ENCODE data around the gene TSHZ2. TPM values are rescaled to one million over a fixed set of nuclear protein-coding genes. Genes with fewer than 3 reads are reported as not detected.

The TSHZ2 gene
- total and polyA plus RNA-seq, 5 donors from 2014 or later, result 1.00 to 41.7 (median 2.1) TPM

- no peaks in the 10 kb centered on the region for H3K36me3 Mint-ChIP-seq
- Histone ChIP-seq H3K9me3 (ENCODE audit: control insufficient read depth in 2 of 2, low read length in 2 of 2) (peaks cover 0 to 4% of the 10 kb centered on the region in 2 experiments), H3K4me1 (ENCODE audit: control insufficient read depth, insufficient read depth, low read length, poor library complexity, severe bottlenecking) (no peaks in the 10 kb centered on the region), H3K27me3 (ENCODE audit: control insufficient read depth, insufficient read depth, low read length) (no peaks in the 10 kb centered on the region), H3K27ac (ENCODE audit: insufficient read depth, low read length, poor library complexity, severe bottlenecking) (no peak overlapping the region), H3K4me3 (ENCODE audit: low read depth, low read length) (no peak overlapping the region), H3K36me3 (ENCODE audit: control insufficient read depth, insufficient read depth, low read length) (no peaks in the 10 kb centered on the region)
- no peak for DNase-seq
- no peak for ATAC-seq (ENCODE audit: low read depth in 2 of 2)
- H3K4me1 Mint-ChIP-seq, result peaks cover 0 to 6% (median 0%) of the 10 kb centered on the region in 4 donors
- peaks cover 0 to 8% (median 2%) of the 10 kb centered on the region in 7 donors for H3K9me3 Mint-ChIP-seq
- no peak overlapping the region for H3K27ac Mint-ChIP-seq
- peaks cover 4% of the 10 kb centered on the region for H3K27me3 Mint-ChIP-seq
- no peak overlapping the region for H3K4me3 Mint-ChIP-seq
These were observed 72.1 kb downstream of the TSHZ2 start for GRCh38 chr20:53044296-53044695.

- Mint-ChIP-seq H3K4me3 (no peak overlapping the region), H3K27ac (no peak overlapping the region), H3K27me3 (peaks cover 5% of the 10 kb centered on the region), H3K9me3 (peaks cover 0 to 8% (median 2%) of the 10 kb centered on the region in 7 donors), H3K4me1 (peaks cover 0 to 6% (median 2%) of the 10 kb centered on the region in 4 donors), H3K36me3 (no peaks in the 10 kb centered on the region)
- no peaks in the 10 kb centered on the region for H3K27me3 ChIP-seq (ENCODE audit: control insufficient read depth, insufficient read depth, low read length)
- no peaks in the 10 kb centered on the region for H3K36me3 ChIP-seq (ENCODE audit: control insufficient read depth, insufficient read depth, low read length)
- H3K4me1 ChIP-seq (ENCODE audit: control insufficient read depth, insufficient read depth, low read length, poor library complexity, severe bottlenecking), result no peaks in the 10 kb centered on the region
- DNase-seq (no peak), ATAC-seq (ENCODE audit: low read depth in 2 of 2) (no peak)
- peaks cover 0 to 4% of the 10 kb centered on the region in 2 experiments for H3K9me3 ChIP-seq (ENCODE audit: control insufficient read depth in 2 of 2, low read length in 2 of 2)
- H3K27ac ChIP-seq (ENCODE audit: insufficient read depth, low read length, poor library complexity, severe bottlenecking), result no peak overlapping the region
- H3K4me3 ChIP-seq (ENCODE audit: low read depth, low read length), result no peak overlapping the region
These were observed 73.8 kb downstream of the TSHZ2 start for GRCh38 chr20:53045941-53046340.

- ATAC-seq (ENCODE audit: low read depth in 2 of 2) (no peak), DNase-seq (no peak)
- H3K4me1 Mint-ChIP-seq, result peaks cover 0 to 3% (median 1%) of the 10 kb centered on the region in 4 donors
- no peaks in the 10 kb centered on the region for H3K27me3 ChIP-seq (ENCODE audit: control insufficient read depth, insufficient read depth, low read length)
- H3K36me3 Mint-ChIP-seq, result no peaks in the 10 kb centered on the region
- peaks cover 0 to 4% of the 10 kb centered on the region in 2 experiments for H3K9me3 ChIP-seq (ENCODE audit: control insufficient read depth in 2 of 2, low read length in 2 of 2)
- H3K27me3 Mint-ChIP-seq, result peaks cover 5% of the 10 kb centered on the region
- H3K4me3 ChIP-seq (ENCODE audit: low read depth, low read length), result no peak overlapping the region
- H3K9me3 Mint-ChIP-seq, result peaks cover 0 to 8% (median 2%) of the 10 kb centered on the region in 7 donors
- H3K4me3 Mint-ChIP-seq, result no peak overlapping the region
- H3K36me3 ChIP-seq (ENCODE audit: control insufficient read depth, insufficient read depth, low read length), result no peaks in the 10 kb centered on the region
- no peaks in the 10 kb centered on the region for H3K4me1 ChIP-seq (ENCODE audit: control insufficient read depth, insufficient read depth, low read length, poor library complexity, severe bottlenecking)
- no peak overlapping the region for H3K27ac Mint-ChIP-seq
- no peak overlapping the region for H3K27ac ChIP-seq (ENCODE audit: insufficient read depth, low read length, poor library complexity, severe bottlenecking)
These were observed 75.0 kb downstream of the TSHZ2 start for GRCh38 chr20:53047203-53047602.

- Mint-ChIP-seq H3K36me3 (no peaks in the 10 kb centered on the region), H3K27ac (no peak overlapping the region), H3K4me3 (no peak overlapping the region), H3K27me3 (peaks cover 5% of the 10 kb centered on the region), H3K4me1 (peaks cover 0 to 3% (median 0%) of the 10 kb centered on the region in 4 donors), H3K9me3 (peaks cover 0 to 8% (median 3%) of the 10 kb centered on the region in 7 donors)
- Histone ChIP-seq H3K27me3 (ENCODE audit: control insufficient read depth, insufficient read depth, low read length) (no peaks in the 10 kb centered on the region), H3K4me1 (ENCODE audit: control insufficient read depth, insufficient read depth, low read length, poor library complexity, severe bottlenecking) (no peaks in the 10 kb centered on the region), H3K4me3 (ENCODE audit: low read depth, low read length) (no peak overlapping the region), H3K36me3 (ENCODE audit: control insufficient read depth, insufficient read depth, low read length) (no peaks in the 10 kb centered on the region), H3K27ac (ENCODE audit: insufficient read depth, low read length, poor library complexity, severe bottlenecking) (no peak overlapping the region), H3K9me3 (ENCODE audit: control insufficient read depth in 2 of 2, low read length in 2 of 2) (peaks cover 0 to 4% of the 10 kb centered on the region in 2 experiments)
- ATAC-seq (ENCODE audit: low read depth in 2 of 2) (no peak), DNase-seq (no peak)
These were observed 76.2 kb downstream of the TSHZ2 start for GRCh38 chr20:53048387-53048786.

GRCh38 chr20:53050338-53050737 lies 78.2 kb downstream of the TSHZ2 start:
- H3K27me3 ChIP-seq (ENCODE audit: control insufficient read depth, insufficient read depth, low read length), result no peaks in the 10 kb centered on the region
- peaks cover 0 to 4% of the 10 kb centered on the region in 2 experiments for H3K9me3 ChIP-seq (ENCODE audit: control insufficient read depth in 2 of 2, low read length in 2 of 2)
- DNase-seq, result no peak
- H3K4me1 ChIP-seq (ENCODE audit: control insufficient read depth, insufficient read depth, low read length, poor library complexity, severe bottlenecking), result no peaks in the 10 kb centered on the region
- H3K27me3 Mint-ChIP-seq, result peaks cover 5% of the 10 kb centered on the region
- no peaks in the 10 kb centered on the region for H3K36me3 Mint-ChIP-seq
- H3K4me3 Mint-ChIP-seq, result no peak overlapping the region
- H3K4me3 ChIP-seq (ENCODE audit: low read depth, low read length), result no peak overlapping the region
- no peak overlapping the region for H3K27ac ChIP-seq (ENCODE audit: insufficient read depth, low read length, poor library complexity, severe bottlenecking)
- no peaks in the 10 kb centered on the region for H3K36me3 ChIP-seq (ENCODE audit: control insufficient read depth, insufficient read depth, low read length)
- ATAC-seq (ENCODE audit: low read depth in 2 of 2), result no peak
- H3K27ac Mint-ChIP-seq, result no peak overlapping the region
- H3K9me3 Mint-ChIP-seq, result peaks cover 0 to 8% (median 3%) of the 10 kb centered on the region in 7 donors
- peaks cover 0 to 3% (median 0%) of the 10 kb centered on the region in 4 donors for H3K4me1 Mint-ChIP-seq

GRCh38 chr20:53052380-53052779 lies 80.2 kb downstream of the TSHZ2 start:
- no peak overlapping the region for H3K27ac Mint-ChIP-seq
- no peak for DNase-seq
- no peaks in the 10 kb centered on the region for H3K4me1 ChIP-seq (ENCODE audit: control insufficient read depth, insufficient read depth, low read length, poor library complexity, severe bottlenecking)
- peaks cover 0 to 3% (median 2%) of the 10 kb centered on the region in 7 donors for H3K9me3 Mint-ChIP-seq
- H3K36me3 Mint-ChIP-seq, result no peaks in the 10 kb centered on the region
- peaks cover 0 to 3% (median 0%) of the 10 kb centered on the region in 4 donors for H3K4me1 Mint-ChIP-seq
- peaks cover 0 to 2% of the 10 kb centered on the region in 2 experiments for H3K9me3 ChIP-seq (ENCODE audit: control insufficient read depth in 2 of 2, low read length in 2 of 2)
- H3K4me3 Mint-ChIP-seq, result no peak overlapping the region
- no peak for ATAC-seq (ENCODE audit: low read depth in 2 of 2)
- no peak overlapping the region for H3K27ac ChIP-seq (ENCODE audit: insufficient read depth, low read length, poor library complexity, severe bottlenecking)
- H3K36me3 ChIP-seq (ENCODE audit: control insufficient read depth, insufficient read depth, low read length), result no peaks in the 10 kb centered on the region
- H3K4me3 ChIP-seq (ENCODE audit: low read depth, low read length), result no peak overlapping the region
- peaks cover 5% of the 10 kb centered on the region for H3K27me3 Mint-ChIP-seq
- no peaks in the 10 kb centered on the region for H3K27me3 ChIP-seq (ENCODE audit: control insufficient read depth, insufficient read depth, low read length)

- Mint-ChIP-seq H3K4me3 (no peak overlapping the region), H3K27ac (no peak overlapping the region), H3K9me3 (peaks cover 0 to 2% (median 0%) of the 10 kb centered on the region in 7 donors), H3K4me1 (peaks cover 0 to 3% (median 0%) of the 10 kb centered on the region in 4 donors), H3K27me3 (peaks cover 5% of the 10 kb centered on the region), H3K36me3 (no peaks in the 10 kb centered on the region)
- no peak overlapping the region for H3K27ac ChIP-seq (ENCODE audit: insufficient read depth, low read length, poor library complexity, severe bottlenecking)
- H3K36me3 ChIP-seq (ENCODE audit: control insufficient read depth, insufficient read depth, low read length), result no peaks in the 10 kb centered on the region
- H3K4me1 ChIP-seq (ENCODE audit: control insufficient read depth, insufficient read depth, low read length, poor library complexity, severe bottlenecking), result no peaks in the 10 kb centered on the region
- no peak overlapping the region for H3K4me3 ChIP-seq (ENCODE audit: low read depth, low read length)
- no peaks in the 10 kb centered on the region for H3K9me3 ChIP-seq (ENCODE audit: control insufficient read depth in 2 of 2, low read length in 2 of 2)
- DNase-seq, result no peak
- ATAC-seq (ENCODE audit: low read depth in 2 of 2), result no peak
- no peaks in the 10 kb centered on the region for H3K27me3 ChIP-seq (ENCODE audit: control insufficient read depth, insufficient read depth, low read length)
These were observed 81.4 kb downstream of the TSHZ2 start for GRCh38 chr20:53053595-53053994.

GRCh38 chr20:53055367-53056067 lies 83.4 kb downstream of the TSHZ2 start:
- no peaks in the 10 kb centered on the region for H3K27me3 ChIP-seq (ENCODE audit: control insufficient read depth, insufficient read depth, low read length)
- Mint-ChIP-seq H3K27me3 (no peaks in the 10 kb centered on the region), H3K4me1 (no peaks in the 10 kb centered on the region), H3K27ac (no peak overlapping the region), H3K4me3 (no peak overlapping the region), H3K36me3 (no peaks in the 10 kb centered on the region), H3K9me3 (peaks cover 0 to 2% (median 0%) of the 10 kb centered on the region in 7 donors)
- no peaks in the 10 kb centered on the region for H3K4me1 ChIP-seq (ENCODE audit: control insufficient read depth, insufficient read depth, low read length, poor library complexity, severe bottlenecking)
- ATAC-seq (ENCODE audit: low read depth in 2 of 2), result no peak
- H3K36me3 ChIP-seq (ENCODE audit: control insufficient read depth, insufficient read depth, low read length), result no peaks in the 10 kb centered on the region
- DNase-seq, result no peak
- no peak overlapping the region for H3K27ac ChIP-seq (ENCODE audit: insufficient read depth, low read length, poor library complexity, severe bottlenecking)
- H3K4me3 ChIP-seq (ENCODE audit: low read depth, low read length), result no peak overlapping the region
- H3K9me3 ChIP-seq (ENCODE audit: control insufficient read depth in 2 of 2, low read length in 2 of 2), result no peaks in the 10 kb centered on the region
